Mesenchymal stem cell (in vitro differentiated cells and primary cell): ENCODE results near the gene MSX1.

ENCODE experiments used
- DNase-seq: peaks from one replicate; pipeline ENCODE4 v3.0.0-alpha.2; 2013
- H2AFZ ChIP-seq: one replicate; pipeline ENCODE4 v1.6.1; 2013; ENCODE audit warnings: low read depth, mild to moderate bottlenecking, control low read depth, inconsistent platforms, low read length, moderate library complexity
- H2AK5ac ChIP-seq: 2 replicates; pipeline ENCODE4 v1.6.1; 2013; ENCODE audit warnings: low read length, moderate library complexity, mild to moderate bottlenecking, inconsistent platforms; ENCODE audit not compliant: severe bottlenecking
- H2BK120ac ChIP-seq: one replicate; pipeline ENCODE4 v1.6.1; 2013; ENCODE audit warnings: low read depth, mild to moderate bottlenecking, inconsistent platforms, low read length, moderate library complexity
- H2BK12ac ChIP-seq, 2 experiments: one replicate each; pipeline ENCODE4 v1.6.1; 2013; ENCODE audit warnings: inconsistent platforms in 2 of 2, low read length in 2 of 2, mild to moderate bottlenecking in 2 of 2, moderate library complexity in 2 of 2, control low read depth in 1 of 2
- H2BK15ac ChIP-seq: one replicate; pipeline ENCODE4 v1.6.1; 2013; ENCODE audit warnings: mild to moderate bottlenecking, low read depth, inconsistent platforms; ENCODE audit not compliant: poor library complexity, severe bottlenecking
- H2BK5ac ChIP-seq: 2 replicates; pipeline ENCODE4 v1.6.1; 2013; ENCODE audit warnings: low read depth, mild to moderate bottlenecking, low read length, control low read depth, inconsistent platforms; ENCODE audit not compliant: poor library complexity, severe bottlenecking
- H3K14ac ChIP-seq, 2 experiments: one replicate each; pipeline ENCODE4 v1.6.1; 2013; ENCODE audit warnings: inconsistent platforms in 2 of 2, low read length in 2 of 2, control low read depth in 1 of 2, mild to moderate bottlenecking in 1 of 2, moderate library complexity in 1 of 2
- H3K18ac ChIP-seq, 2 experiments: one replicate each; pipeline ENCODE4 v1.6.1; 2013; ENCODE audit warnings: inconsistent platforms in 2 of 2, low read length in 2 of 2, control low read depth in 1 of 2, low read depth in 1 of 2, mild to moderate bottlenecking in 1 of 2
- H3K23ac ChIP-seq, 2 experiments: one replicate each; pipeline ENCODE4 v1.6.1; 2013; ENCODE audit warnings: inconsistent platforms in 2 of 2, low read length in 2 of 2, mild to moderate bottlenecking in 2 of 2, moderate library complexity in 2 of 2, control low read depth in 1 of 2
- H3K27ac ChIP-seq: 2 replicates; pipeline ENCODE4 v1.5.1; 2013; ENCODE audit warnings: mild to moderate bottlenecking, moderate library complexity, low read length, control low read depth, inconsistent platforms; ENCODE audit not compliant: poor library complexity, severe bottlenecking
- H3K27me3 ChIP-seq, 2 experiments: 2 replicates each; pipeline versions ENCODE4 v1.6.1 to v1.7.0; 2013; ENCODE audit warnings: low read length in 2 of 2, mild to moderate bottlenecking in 2 of 2, moderate library complexity in 2 of 2, control low read depth in 1 of 2, inconsistent platforms in 1 of 2; ENCODE audit not compliant: control insufficient read depth in 1 of 2, insufficient read depth in 1 of 2
- H3K36me3 ChIP-seq, 2 experiments: 2 replicates each; pipeline versions ENCODE4 v1.6.1 to v1.7.0; 2013; ENCODE audit warnings: low read length in 2 of 2, control low read depth in 1 of 2, inconsistent platforms in 1 of 2, low read depth in 1 of 2, mild to moderate bottlenecking in 1 of 2; ENCODE audit not compliant: insufficient read depth in 2 of 2, control insufficient read depth in 1 of 2
- H3K4ac ChIP-seq, 2 experiments: one replicate each; pipeline ENCODE4 v1.6.1; 2013; ENCODE audit warnings: inconsistent platforms in 2 of 2, low read length in 2 of 2, mild to moderate bottlenecking in 2 of 2, moderate library complexity in 2 of 2, control low read depth in 1 of 2, low read depth in 1 of 2
- H3K4me1 ChIP-seq: 2 replicates; pipeline ENCODE4 v1.6.1; 2013; ENCODE audit warnings: low read depth, low read length, control low read depth; ENCODE audit not compliant: control insufficient read depth, insufficient read depth
- H3K4me2 ChIP-seq: 2 replicates; pipeline ENCODE4 v1.6.1; 2013; ENCODE audit warnings: low read length, mild to moderate bottlenecking, inconsistent platforms; ENCODE audit not compliant: poor library complexity, severe bottlenecking
- H3K4me3 ChIP-seq, 2 experiments: 2 replicates each; pipeline versions ENCODE4 v1.5.1 to v1.7.0; 2013; ENCODE audit warnings: low read length in 2 of 2, mild to moderate bottlenecking in 2 of 2, control low read depth in 1 of 2, low read depth in 1 of 2; ENCODE audit not compliant: insufficient read depth in 1 of 2
- H3K79me1 ChIP-seq: replicated peaks from 2 replicates; pipeline ENCODE4 v1.6.1; 2013; ENCODE audit warnings: mild to moderate bottlenecking, control low read depth, low read length, inconsistent platforms; ENCODE audit not compliant: poor library complexity, severe bottlenecking
- H3K9ac ChIP-seq: 2 replicates; pipeline ENCODE4 v1.7.0; 2013; ENCODE audit warnings: mild to moderate bottlenecking, low read length, moderate library complexity
- H3K9me3 ChIP-seq: 2 replicates; pipeline ENCODE4 v1.7.0; 2013; ENCODE audit warnings: mild to moderate bottlenecking, low read length; ENCODE audit not compliant: control insufficient read depth
- H4K8ac ChIP-seq: one replicate; pipeline ENCODE4 v1.6.1; 2013; ENCODE audit warnings: inconsistent platforms, mild to moderate bottlenecking, low read length, moderate library complexity
- H4K91ac ChIP-seq: one replicate; pipeline ENCODE4 v1.6.1; 2013; ENCODE audit warnings: mild to moderate bottlenecking, low read length, inconsistent platforms
- WGBS: methylation state at CpG from one replicate; pipeline ENCODE4 v1.1.7; 2013; ENCODE audit warnings: mixed read lengths; 5-methylcytosine and 5-hydroxymethylcytosine counted together

Gene MSX1

GRCh38 chr4:4858527-4859324 lies 739 bp upstream of the MSX1 start:
- Histone ChIP-seq H2BK5ac (no peak overlapping the region), H3K4me3 (peak overlapping the region in 1 of 2 experiments; percentile 95), H3K4me2 (peak overlapping the region; percentile 100), H2BK12ac (no peak overlapping the region), H4K8ac (no peak overlapping the region), H3K9me3 (no peaks in the 10 kb centered on the region), H3K27ac (no peak overlapping the region), H2BK120ac (no peak overlapping the region), H3K4me1 (peaks cover 31% of the 10 kb centered on the region), H4K91ac (no peak overlapping the region), H3K27me3 (peaks cover 13 to 87% of the 10 kb centered on the region in 2 experiments), H3K4ac (no peak overlapping the region), H2AK5ac (no peak overlapping the region), H3K18ac (no peak overlapping the region), H3K79me1 (peaks cover 1% of the 10 kb centered on the region), H2AFZ (no peak overlapping the region), H2BK15ac (no peak overlapping the region), H3K36me3 (peaks cover 13 to 21% of the 10 kb centered on the region in 2 experiments), H3K23ac (no peak overlapping the region), H3K9ac (peak overlapping the region; percentile 86), H3K14ac (no peak overlapping the region)
- 11% methylated on average over 14 of the region's 21 CpGs for WGBS
- no peak for DNase-seq

DNA sequence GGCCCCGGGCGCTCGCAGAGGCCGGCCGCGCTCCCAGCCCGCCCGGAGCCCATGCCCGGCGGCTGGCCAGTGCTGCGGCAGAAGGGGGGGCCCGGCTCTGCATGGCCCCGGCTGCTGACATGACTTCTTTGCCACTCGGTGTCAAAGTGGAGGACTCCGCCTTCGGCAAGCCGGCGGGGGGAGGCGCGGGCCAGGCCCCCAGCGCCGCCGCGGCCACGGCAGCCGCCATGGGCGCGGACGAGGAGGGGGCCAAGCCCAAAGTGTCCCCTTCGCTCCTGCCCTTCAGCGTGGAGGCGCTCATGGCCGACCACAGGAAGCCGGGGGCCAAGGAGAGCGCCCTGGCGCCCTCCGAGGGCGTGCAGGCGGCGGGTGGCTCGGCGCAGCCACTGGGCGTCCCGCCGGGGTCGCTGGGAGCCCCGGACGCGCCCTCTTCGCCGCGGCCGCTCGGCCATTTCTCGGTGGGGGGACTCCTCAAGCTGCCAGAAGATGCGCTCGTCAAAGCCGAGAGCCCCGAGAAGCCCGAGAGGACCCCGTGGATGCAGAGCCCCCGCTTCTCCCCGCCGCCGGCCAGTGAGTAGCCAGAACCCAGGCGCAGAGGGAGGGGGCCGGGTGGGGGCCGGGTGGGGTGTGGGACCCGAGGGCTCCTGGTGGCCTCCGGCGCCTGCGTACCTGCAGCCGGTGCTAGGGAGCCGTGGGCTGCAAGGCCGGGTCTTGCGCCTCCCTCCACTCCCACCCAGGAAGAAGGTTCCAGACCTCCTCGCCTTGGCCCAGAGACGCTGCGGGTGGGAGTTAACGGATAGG lies 534 bp downstream of the MSX1 start:
- Histone ChIP-seq H3K4ac (peak overlapping the region in 1 of 2 experiments; percentile 54), H3K79me1 (peaks cover 1% of the 10 kb centered on the region), H3K14ac (peak overlapping the region in 1 of 2 experiments; percentile 18), H3K27me3 (peaks cover 13 to 87% of the 10 kb centered on the region in 2 experiments), H2AK5ac (no peak overlapping the region), H2BK120ac (peak overlapping the region; percentile 43), H2AFZ (peak overlapping the region; percentile 96), H4K8ac (peak overlapping the region; percentile 67), H3K36me3 (peaks cover 13 to 32% of the 10 kb centered on the region in 2 experiments), H2BK15ac (peak overlapping the region; percentile 93), H3K4me1 (peaks cover 30% of the 10 kb centered on the region), H3K4me3 (peak overlapping the region; percentile 67 to 95), H3K4me2 (peak overlapping the region; percentile 100), H3K27ac (no peak overlapping the region), H2BK5ac (no peak overlapping the region), H4K91ac (peak overlapping the region; percentile 81), H3K9me3 (no peaks in the 10 kb centered on the region), H3K9ac (peak overlapping the region; percentile 89), H3K23ac (peak overlapping the region in 1 of 2 experiments; percentile 93), H2BK12ac (peak overlapping the region in 1 of 2 experiments; percentile 52), H3K18ac (peak overlapping the region; percentile 79 to 87)
- 1% methylated on average over 73 of the region's 80 CpGs for WGBS
- peak; percentile 15 for DNase-seq

DNA sequence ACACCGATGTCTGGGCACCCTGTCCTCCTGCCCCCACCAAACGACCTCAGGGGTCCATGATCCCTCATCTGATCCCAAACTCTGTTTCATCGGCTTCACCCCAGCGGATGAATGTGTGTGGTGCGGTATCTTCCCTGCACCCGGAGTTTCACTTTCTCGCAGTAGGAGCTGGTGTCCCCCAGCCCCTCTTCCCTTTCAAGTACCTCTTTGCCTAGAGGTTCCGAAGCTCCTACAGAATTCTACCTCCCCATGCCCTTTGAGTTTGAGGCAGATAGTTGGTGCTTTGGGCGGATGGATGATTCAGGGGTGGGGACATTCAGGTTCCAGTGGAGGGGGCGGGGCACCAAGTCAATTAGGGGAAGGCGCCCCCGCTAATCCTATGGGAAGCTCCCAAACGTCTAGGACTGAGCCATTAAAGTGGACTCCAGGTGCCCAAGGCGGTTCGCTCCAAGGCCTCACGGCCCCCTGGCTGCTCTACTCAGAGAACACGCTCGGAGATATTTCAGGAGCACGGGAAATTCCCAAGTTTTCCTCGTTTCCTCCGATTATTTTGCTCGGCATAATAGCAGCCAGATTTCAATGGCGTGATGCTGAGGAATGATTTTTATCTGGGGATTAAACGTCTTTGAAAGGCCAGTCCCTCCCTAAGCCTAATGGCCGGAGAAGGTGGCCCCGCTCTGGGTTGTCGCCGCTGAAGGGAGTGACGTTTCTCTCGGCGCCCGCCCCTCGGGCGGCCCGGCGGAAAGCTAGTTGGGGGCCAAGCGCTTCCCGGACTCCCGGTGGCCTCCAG lies 1.3 kb downstream of the MSX1 start:
- DNase-seq, result peak; percentile 65
- peak overlapping the region; percentile 67 to 95 for H3K4me3 ChIP-seq
- H3K18ac ChIP-seq, result peak overlapping the region in 1 of 2 experiments; percentile 61
- H2AK5ac ChIP-seq, result no peak overlapping the region
- no peak overlapping the region for H2BK120ac ChIP-seq
- peaks cover 29% of the 10 kb centered on the region for H3K4me1 ChIP-seq
- H3K27ac ChIP-seq, result no peak overlapping the region
- H2AFZ ChIP-seq, result peak overlapping the region; percentile 70
- peak overlapping the region in 1 of 2 experiments; percentile 50 for H3K4ac ChIP-seq
- H3K23ac ChIP-seq, result peak overlapping the region in 1 of 2 experiments; percentile 68
- H3K4me2 ChIP-seq, result peak overlapping the region; percentile 100
- H3K79me1 ChIP-seq, result peaks cover 1% of the 10 kb centered on the region
- H2BK5ac ChIP-seq, result no peak overlapping the region
- no peak overlapping the region for H3K14ac ChIP-seq
- 1% methylated on average over 36 of the region's 39 CpGs for WGBS
- H3K27me3 ChIP-seq, result peaks cover 13 to 87% of the 10 kb centered on the region in 2 experiments
- H4K91ac ChIP-seq, result no peak overlapping the region
- H3K9me3 ChIP-seq, result no peaks in the 10 kb centered on the region
- H3K36me3 ChIP-seq, result peaks cover 13 to 32% of the 10 kb centered on the region in 2 experiments
- H2BK15ac ChIP-seq, result peak overlapping the region; percentile 46
- no peak overlapping the region for H4K8ac ChIP-seq
- H3K9ac ChIP-seq, result peak overlapping the region; percentile 89
- H2BK12ac ChIP-seq, result no peak overlapping the region
